K562 (cell line): ENCODE data around the gene BRMS1. TPM values are rescaled to one million over a fixed set of nuclear protein-coding genes. Genes with fewer than 3 reads are reported as not detected.
"Not testable (repeated sequence)": the region's sequence is repeated elsewhere in the genome, so short reads cannot be mapped to it uniquely, and the experiment has no call there.

Source experiments
- ATAC-seq: fragments of 200-7000 bp; cut with Tn5 transposase; 3 replicates; pipeline ENCODE4 v1.9.1; 2020; ENCODE audit warnings: moderate library complexity
- BruUV-seq: library from RNA; stranded (reverse); fragments of 400-500 nt; replicated peaks from 2 replicates; lab custom pipeline; 2021; lab: Mats Ljungman, UMichigan
- CTCF ChIA-PET: fragments of 300-600 bp; formaldehyde crosslinking; extraction: SDS; loops from one replicate; lab custom pipeline; 2021; ENCODE audit warnings: low intra/inter-chr PET ratio; lab: Yijun Ruan, JAX
- POLR2A ChIA-PET: fragments of 300-600, 350-650 bp; sonication (Branson Sonifier 250); formaldehyde crosslinking; extraction: SDS; loops from one replicate; lab custom pipeline; 2021; ENCODE audit warnings: antibody characterized with exemption, inconsistent platforms; lab: Yijun Ruan, JAX
- DNase-seq, 4 experiments: peaks; one replicate each; pipeline versions ENCODE4 v3.0.0 to v3.0.0-alpha.2; 2011 to 2018; ENCODE audit warnings: low spot score in 3 of 4, mixed read lengths in 3 of 4; ENCODE audit errors: extremely low read depth in 1 of 4
- FAIRE-seq: peaks from 2 replicates; lab custom pipeline; 2011; peaks lifted over from hg19 to GRCh38; lab: Jason Lieb, UNC
- H2AFZ ChIP-seq: 2 replicates; pipeline ENCODE4 v1.6.0; 2011; ENCODE audit warnings: low read depth, low read length, control low read depth, inconsistent platforms
- H3K27ac ChIP-seq: fragments of 200-600 bp; 3 replicates; pipeline ENCODE4 v1.8.0; 2011; ENCODE audit warnings: low read depth, mild to moderate bottlenecking, control low read depth, inconsistent platforms, low read length, moderate library complexity, mixed read lengths; ENCODE audit errors: extremely low read depth
- H3K27me3 ChIP-seq, 2 experiments: fragments of 300-600 bp in 1 of 2; 2 replicates in 1 of 2; 3 replicates in 1 of 2; pipeline versions ENCODE4 v1.6.0 to v1.8.0; 2011; ENCODE audit warnings: inconsistent platforms in 2 of 2, low read length in 2 of 2, mild to moderate bottlenecking in 1 of 2, mixed read lengths in 1 of 2, moderate library complexity in 1 of 2; ENCODE audit not compliant: control insufficient read depth in 2 of 2, insufficient read depth in 2 of 2
- H3K36me3 ChIP-seq: fragments of 300-600 bp; 3 replicates; pipeline ENCODE4 v1.8.0; 2011; ENCODE audit warnings: mild to moderate bottlenecking, low read length, inconsistent platforms; ENCODE audit not compliant: control insufficient read depth, insufficient read depth
- H3K4me1 ChIP-seq, 2 experiments: fragments of 200-600 bp in 1 of 2; replicated peaks in 1 of 2; 2 replicates in 1 of 2; 3 replicates in 1 of 2; pipeline versions ENCODE4 v1.5.1 to v1.8.0; 2011; ENCODE audit warnings: inconsistent platforms in 2 of 2, low read length in 2 of 2, mild to moderate bottlenecking in 1 of 2, mixed read lengths in 1 of 2, moderate library complexity in 1 of 2; ENCODE audit not compliant: control insufficient read depth in 2 of 2, insufficient read depth in 2 of 2
- H3K4me2 ChIP-seq: 2 replicates; pipeline ENCODE4 v1.6.1; 2011; ENCODE audit warnings: low read length, control low read depth, inconsistent platforms, mixed read lengths; ENCODE audit not compliant: insufficient read depth
- H3K4me3 ChIP-seq: fragments of 200-600 bp; sonication (generic), shearing (Covaris generic); 2 replicates; pipeline ENCODE4 v1.5.1; 2016; ENCODE audit warnings: control low read depth, inconsistent platforms
- H3K79me2 ChIP-seq: fragments of 200-600 bp; 3 replicates; pipeline ENCODE4 v1.8.0; 2011; ENCODE audit warnings: low read length, inconsistent platforms; ENCODE audit not compliant: control insufficient read depth, insufficient read depth
- H3K9ac ChIP-seq, 2 experiments: 2 replicates each; pipeline versions ENCODE4 v1.6.0 to v1.6.1; 2011; ENCODE audit warnings: low read depth in 2 of 2, low read length in 2 of 2, control low read depth in 1 of 2, inconsistent platforms in 1 of 2, mild to moderate bottlenecking in 1 of 2, mixed read lengths in 1 of 2; ENCODE audit not compliant: insufficient read depth in 1 of 2
- H3K9me1 ChIP-seq: one replicate; pipeline ENCODE4 v1.6.0; 2011; ENCODE audit warnings: inconsistent platforms, mild to moderate bottlenecking, low read length, moderate library complexity; ENCODE audit not compliant: control insufficient read depth, insufficient read depth
- H3K9me3 ChIP-seq: replicated peaks from 2 replicates; pipeline ENCODE4 v1.5.1; 2011; ENCODE audit warnings: low read depth, low read length, inconsistent platforms; ENCODE audit not compliant: control insufficient read depth, insufficient read depth
- H4K20me1 ChIP-seq: replicated peaks from 2 replicates; pipeline ENCODE4 v1.6.1; 2011; ENCODE audit warnings: low read length, inconsistent platforms, mixed read lengths; ENCODE audit not compliant: control insufficient read depth, insufficient read depth
- HLTF ChIP-seq: fragments of 450-650 bp; IDR thresholded peaks from 2 replicates; pipeline ENCODE4 v1.6.1; 2016
- MLLT1 ChIP-seq, 2 experiments: fragments of 450-650 bp; IDR thresholded peaks; 2 replicates each; pipeline ENCODE4 v1.6.1; 2016
- ZBED1 ChIP-seq: IDR thresholded peaks from 2 replicates; pipeline ENCODE4 v1.6.1; 2014
- ZC3H8 ChIP-seq: fragments of 450-650 bp; IDR thresholded peaks from 2 replicates; pipeline ENCODE4 v1.6.1; 2017
- ZNF184 ChIP-seq: sonication (generic); formaldehyde crosslinking; IDR thresholded peaks from 2 replicates; pipeline ENCODE4 v1.5.0; 2020; ENCODE audit warnings: missing genetic modification reagents
- WGBS: fragments of 100-300 bp; shearing (Covaris generic); methylation state at CpG from one replicate; pipeline ENCODE4 v1.1.6; 2016; ENCODE audit warnings: low coverage, mixed read lengths; ENCODE audit not compliant: insufficient coverage; ENCODE audit errors: missing lambda C conversion rate; 5-methylcytosine and 5-hydroxymethylcytosine counted together
- in situ Hi-C: fragments of 300-500 bp; cut with MboI; formaldehyde crosslinking; loops from 4 replicates; pipeline ENCODE4 v1.15.0; 2018; ENCODE audit warnings: inconsistent platforms, mixed read lengths
- intact Hi-C: fragments of 100-400 bp; cut with micrococcal nuclease; formaldehyde crosslinking; loops from 2 replicates; pipeline ENCODE4 v1.14.2; 2022
- polyA plus RNA-seq, 8 experiments: library from polyadenylated mRNA; depleted of rRNA in 4 of 8; stranded (reverse) in 5 of 8; unstranded in 3 of 8; fragments of >200 nt; fragmentation: Nextera tagmentation in 2 of 8; fragmentation: Illumina TruSeq in 1 of 8; extraction: Ambion mirVana in 2 of 8; extraction: Trizol in 1 of 8; gene quantifications; 2 replicates each; pipeline versions ENCODE4 v1.2.1 to v1.2.3, GENCODE V29; 2011 to 2014; ENCODE audit warnings: inconsistent platforms in 1 of 8, missing spikeins in 1 of 8
- total RNA-seq, 7 experiments: library from RNA; depleted of rRNA in 6 of 7; stranded (reverse); fragments of >200 nt in 6 of 7; fragmentation: Illumina TruSeq in 2 of 7; extraction: Trizol in 2 of 7; gene quantifications; 2 replicates each; pipeline versions ENCODE4 v1.2.1 to v1.2.3, GENCODE V29; 2011 to 2021; ENCODE audit warnings: low replicate concordance in 1 of 7

The BRMS1 gene
- total and polyA plus RNA-seq, 9 of the 15 experiments (the other 6 are each of a cell fraction or from before 2014, with no cell fraction given) = 2.2 to 78.8 (median 33.4) TPM

DNA sequence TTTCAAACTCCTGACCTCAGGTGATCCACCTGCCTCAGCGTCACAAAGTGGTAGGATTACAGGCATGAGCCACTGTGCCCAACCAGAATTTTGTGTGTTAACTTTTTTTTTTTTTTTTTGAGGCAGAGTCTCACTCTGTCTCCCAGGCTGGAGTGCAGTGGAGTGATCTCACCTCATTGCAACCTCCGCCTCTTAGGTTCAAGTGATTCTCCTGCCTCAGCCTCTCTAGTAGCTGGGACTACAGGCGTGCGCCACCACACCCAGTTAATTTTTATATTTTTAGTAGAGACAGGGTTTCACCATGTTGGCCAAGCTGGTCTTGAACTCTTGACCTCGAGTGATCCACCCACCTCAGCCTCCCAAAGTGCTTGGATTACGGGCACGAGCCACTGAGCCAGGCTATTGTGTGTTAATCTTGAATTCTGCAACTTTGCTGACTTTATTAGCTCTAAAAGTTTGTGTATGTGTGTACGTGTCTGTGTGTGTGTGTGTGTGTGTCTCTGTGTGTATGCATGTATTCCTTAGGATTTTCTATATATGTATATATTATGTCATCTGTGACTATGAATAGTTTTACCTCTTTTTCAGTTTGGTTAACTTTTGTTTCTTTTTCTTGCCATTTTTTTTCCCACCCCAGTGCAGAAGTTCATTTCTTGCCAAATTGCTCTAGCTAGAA lies 5.8 kb upstream of the BRMS1 start:
- H3K9me1 ChIP-seq, FAIRE-seq, H3K36me3 ChIP-seq, H3K4me3 ChIP-seq, H4K20me1 ChIP-seq, H3K79me2 ChIP-seq, ATAC-seq, in situ Hi-C loops, BruUV-seq, CTCF ChIA-PET, H3K27me3 ChIP-seq, H3K9me3 ChIP-seq, intact Hi-C loops, DNase-seq: not testable (repeated sequence)
- 69% methylated on average over 8 of the region's 8 CpGs for WGBS
- POLR2A ChIA-PET = interaction anchor here (1.0 to 3.0 kb wide), 5 partner anchors 9 to 23 kb away, joined by 3 to 16 read pairs (median 5); no protein-coding TSS in a partner anchor
- Histone ChIP-seq H3K4me1 (peaks cover 15 to 29% of the 10 kb centered on the region in 2 experiments), H3K4me2 (peak overlapping the region; percentile 31; the same call in 1 of the 2 replicates), H2AFZ (peak overlapping the region; percentile 87), H3K9ac (0 out of 4 replicates have a peak overlapping the region, but pooled peaks of 1 of the 2 experiments have one; percentile 33), H3K27ac (0 out of 3 replicates have a peak overlapping the region, but pooled peaks have one; percentile 21)
- TF ChIP-seq MLLT1 (IDR thresholded peaks at IDR 0.05) = 0 out of 4 replicates have a peak, but pooled peaks of 1 of the 2 experiments have one; percentile 53
- TF ChIP-seq, all 486 proteins: peak for 1; not testable (repeated sequence) for 485

- TF ChIP-seq ZNF184 (CRISPR knock-in tag) = no peak
- TF ChIP-seq HLTF = no peak
- TF ChIP-seq ZBED1 = no peak
- TF ChIP-seq ZC3H8 = no peak
- intact Hi-C loops = no loop called here
- H3K4me1 ChIP-seq = peaks cover 20 to 40% of the 10 kb centered on the region in 2 experiments
These were observed 4.1 kb upstream of the BRMS1 start for GRCh38 chr11:66349084-66349386.

More at GRCh38 chr11:66349084-66349386, 4.1 kb upstream of the BRMS1 start:
- CTCF ChIA-PET = interaction anchor here (0.6 kb wide), 1 partner anchor 37 kb away, joined by 3 read pairs; no protein-coding TSS in a partner anchor
- in situ Hi-C loops = no loop called here
- WGBS = 79% methylated on average over 2 of the region's 2 CpGs
- DNase-seq (no peak), ATAC-seq (no peak), FAIRE-seq (no peak)
- Histone ChIP-seq H3K27me3 (no peaks in the 10 kb centered on the region), H3K36me3 (no peaks in the 10 kb centered on the region), H3K4me3 (no peak overlapping the region), H3K9ac (no peak overlapping the region), H3K79me2 (peaks cover 13% of the 10 kb centered on the region), H4K20me1 (no peaks in the 10 kb centered on the region), H3K9me3 (no peaks in the 10 kb centered on the region), H3K27ac (no peak overlapping the region), H3K4me2 (no peak overlapping the region), H2AFZ (no peak overlapping the region), H3K9me1 (no peaks in the 10 kb centered on the region)
- POLR2A ChIA-PET = no interaction called here
- BruUV-seq = no TSS peak
